OCI-LY7 (cell line): Measurements from ENCODE around the gene TMEM169.

ENCODE experiments used
- EZH2phosphoT487 ChIP-seq: fragments of 200-600 bp; sonication (generic); IDR thresholded peaks from 2 replicates; pipeline ENCODE4 v1.6.1; 2018; ENCODE audit warnings: low read depth, borderline replicate concordance, mild to moderate bottlenecking, mixed run types, antibody characterized with exemption, low read length, moderate library complexity, mixed read lengths
- TF ChIP-seq, protein P1 (sequence below): fragments of 200-600 bp; sonication (generic); conservative IDR thresholded peaks from 2 replicates; pipeline ENCODE4 v1.5.1; 2014; ENCODE audit warnings: mild to moderate bottlenecking, antibody characterized with exemption, low read length, moderate library complexity, mixed read lengths

DNA sequence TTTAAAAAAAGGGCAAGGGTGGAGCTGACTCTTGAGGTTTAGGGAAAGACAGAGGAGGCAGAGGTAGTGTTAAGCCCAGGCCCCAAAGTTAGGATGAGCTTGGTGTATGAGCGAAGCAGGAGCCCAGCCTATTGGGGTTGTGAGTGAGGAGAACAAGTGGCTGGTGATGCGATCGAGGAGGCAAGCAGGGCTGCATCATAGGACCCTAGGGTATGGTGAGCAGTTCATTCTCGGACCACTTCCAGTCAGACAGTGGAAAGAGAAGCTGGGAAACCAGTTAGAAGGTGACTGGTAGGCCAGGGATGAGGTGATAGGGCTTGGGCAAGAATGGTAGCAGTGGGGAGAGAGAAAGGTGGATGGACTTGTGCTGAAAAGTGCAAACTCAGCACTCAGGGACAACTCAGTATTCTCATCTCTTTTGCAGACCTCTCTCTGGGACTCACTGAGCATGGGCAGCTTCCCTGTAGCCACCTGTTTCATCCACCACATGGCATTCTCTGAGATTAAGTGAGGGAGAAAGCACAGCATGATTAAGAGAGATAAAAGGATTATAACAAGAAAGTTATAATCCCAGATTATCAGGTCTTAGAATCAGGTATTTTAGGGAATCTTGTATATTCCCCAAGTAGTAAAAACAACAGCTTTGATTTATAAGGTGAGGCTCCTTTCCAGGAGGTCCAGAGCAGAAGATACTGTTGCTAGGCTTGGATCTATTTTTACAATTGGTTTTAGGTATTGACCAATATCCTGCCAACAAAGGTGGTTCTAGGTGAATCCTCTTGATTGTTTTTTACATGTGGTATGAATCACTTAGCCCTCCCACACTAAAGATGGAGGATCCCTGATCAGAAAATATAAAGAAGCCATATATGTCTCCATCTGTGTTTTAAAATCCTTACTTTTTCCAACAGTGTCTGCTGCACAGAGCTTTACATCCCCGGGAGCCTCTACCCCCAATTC is 65.7 kb downstream of the TMEM169 start:
- TF ChIP-seq, protein P1, sequence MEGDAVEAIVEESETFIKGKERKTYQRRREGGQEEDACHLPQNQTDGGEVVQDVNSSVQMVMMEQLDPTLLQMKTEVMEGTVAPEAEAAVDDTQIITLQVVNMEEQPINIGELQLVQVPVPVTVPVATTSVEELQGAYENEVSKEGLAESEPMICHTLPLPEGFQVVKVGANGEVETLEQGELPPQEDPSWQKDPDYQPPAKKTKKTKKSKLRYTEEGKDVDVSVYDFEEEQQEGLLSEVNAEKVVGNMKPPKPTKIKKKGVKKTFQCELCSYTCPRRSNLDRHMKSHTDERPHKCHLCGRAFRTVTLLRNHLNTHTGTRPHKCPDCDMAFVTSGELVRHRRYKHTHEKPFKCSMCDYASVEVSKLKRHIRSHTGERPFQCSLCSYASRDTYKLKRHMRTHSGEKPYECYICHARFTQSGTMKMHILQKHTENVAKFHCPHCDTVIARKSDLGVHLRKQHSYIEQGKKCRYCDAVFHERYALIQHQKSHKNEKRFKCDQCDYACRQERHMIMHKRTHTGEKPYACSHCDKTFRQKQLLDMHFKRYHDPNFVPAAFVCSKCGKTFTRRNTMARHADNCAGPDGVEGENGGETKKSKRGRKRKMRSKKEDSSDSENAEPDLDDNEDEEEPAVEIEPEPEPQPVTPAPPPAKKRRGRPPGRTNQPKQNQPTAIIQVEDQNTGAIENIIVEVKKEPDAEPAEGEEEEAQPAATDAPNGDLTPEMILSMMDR = no peak
- no peak for TF ChIP-seq EZH2phosphoT487
